ENCODE measurements around the gene MED10. TPM values are rescaled to one million over a fixed set of nuclear protein-coding genes. Genes with fewer than 3 reads are reported as not detected.

Gene MED10
- total RNA-seq, 2 donors from 2014 or later: 19.7 to 45.3 TPM

- intact Hi-C loops (cut with DNase I): no loop called here
- Histone ChIP-seq H3K36me3 (no peaks in the 10 kb centered on the region), H3K27me3 (replicated peaks; ENCODE audit: insufficient read depth) (no peaks in the 10 kb centered on the region), H3K9me3 (no peaks in the 10 kb centered on the region), H3K27ac (no peak overlapping the region), H3K4me3 (no peak overlapping the region), H3K4me1 (replicated peaks) (no peaks in the 10 kb centered on the region)
- WGBS: 61% methylated on average over 13 of the region's 13 CpGs
- no peak for DNase-seq (ENCODE audit: low spot score)
- TF ChIP-seq POLR2AphosphoS5 (IDR thresholded peaks at IDR 0.05): no peak
- TF ChIP-seq CTCF (IDR thresholded peaks at IDR 0.05): no peak
- no peak for TF ChIP-seq POLR2A (IDR thresholded peaks at IDR 0.05)
Measured at GRCh38 chr5:6399980-6400910, 21.9 kb upstream of the MED10 start.

DNA sequence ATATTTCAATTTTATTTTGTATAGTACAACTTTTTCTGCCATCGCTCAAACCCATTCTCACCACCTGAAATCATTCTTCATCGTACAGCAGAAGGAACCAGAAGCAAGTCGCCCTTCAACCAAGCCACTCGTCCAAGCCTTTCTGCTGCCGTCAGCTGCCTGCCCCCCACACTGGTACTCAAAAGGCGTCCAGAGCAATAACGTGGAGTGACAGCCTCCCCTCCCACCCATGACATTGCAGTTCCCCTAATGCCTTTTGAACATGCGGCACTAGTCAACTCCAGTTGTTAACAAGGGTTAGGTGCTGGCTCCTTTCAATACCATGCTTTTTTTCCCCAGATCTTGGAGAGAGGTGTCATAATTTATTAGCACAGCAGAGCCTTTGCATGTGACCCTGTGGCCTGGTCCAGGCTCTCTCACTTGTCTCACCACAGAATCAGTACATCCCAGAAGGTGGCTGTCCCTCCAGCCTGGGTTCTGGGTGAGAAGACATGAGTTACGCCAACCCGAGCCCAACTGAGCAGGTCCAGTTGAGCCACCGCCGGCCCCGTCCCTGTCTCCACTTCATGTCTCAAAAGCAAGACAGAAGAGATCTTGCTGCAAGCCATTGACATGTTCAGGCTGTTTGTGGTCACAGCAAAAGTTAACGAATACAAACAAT, 20.4 kb upstream of the MED10 start:
- TF ChIP-seq POLR2AphosphoS5 (IDR thresholded peaks at IDR 0.05) (no peak), POLR2A (IDR thresholded peaks at IDR 0.05) (no peak), CTCF (IDR thresholded peaks at IDR 0.05) (no peak)
- intact Hi-C loops (cut with DNase I): no loop called here
- H3K36me3 ChIP-seq: no peaks in the 10 kb centered on the region
- WGBS: 84% methylated on average over 14 of the region's 14 CpGs
- no peaks in the 10 kb centered on the region for H3K4me1 ChIP-seq (replicated peaks)
- H3K27me3 ChIP-seq (replicated peaks; ENCODE audit: insufficient read depth): no peaks in the 10 kb centered on the region
- no peak for DNase-seq (ENCODE audit: low spot score)
- no peaks in the 10 kb centered on the region for H3K9me3 ChIP-seq
- H3K4me3 ChIP-seq: no peak overlapping the region
- no peak overlapping the region for H3K27ac ChIP-seq

GRCh38 chr5:6397536-6398269, 19.4 kb upstream of the MED10 start:
- intact Hi-C loops (cut with DNase I): no loop called here
- WGBS: 88% methylated on average over 15 of the region's 15 CpGs
- Histone ChIP-seq H3K4me3 (no peak overlapping the region), H3K27me3 (replicated peaks; ENCODE audit: insufficient read depth) (no peaks in the 10 kb centered on the region), H3K9me3 (no peaks in the 10 kb centered on the region), H3K27ac (no peak overlapping the region), H3K36me3 (no peaks in the 10 kb centered on the region), H3K4me1 (replicated peaks) (no peaks in the 10 kb centered on the region)
- no peak for TF ChIP-seq POLR2A (IDR thresholded peaks at IDR 0.05)
- TF ChIP-seq CTCF (IDR thresholded peaks at IDR 0.05): no peak
- TF ChIP-seq POLR2AphosphoS5 (IDR thresholded peaks at IDR 0.05): no peak
- DNase-seq (ENCODE audit: low spot score): no peak

DNA sequence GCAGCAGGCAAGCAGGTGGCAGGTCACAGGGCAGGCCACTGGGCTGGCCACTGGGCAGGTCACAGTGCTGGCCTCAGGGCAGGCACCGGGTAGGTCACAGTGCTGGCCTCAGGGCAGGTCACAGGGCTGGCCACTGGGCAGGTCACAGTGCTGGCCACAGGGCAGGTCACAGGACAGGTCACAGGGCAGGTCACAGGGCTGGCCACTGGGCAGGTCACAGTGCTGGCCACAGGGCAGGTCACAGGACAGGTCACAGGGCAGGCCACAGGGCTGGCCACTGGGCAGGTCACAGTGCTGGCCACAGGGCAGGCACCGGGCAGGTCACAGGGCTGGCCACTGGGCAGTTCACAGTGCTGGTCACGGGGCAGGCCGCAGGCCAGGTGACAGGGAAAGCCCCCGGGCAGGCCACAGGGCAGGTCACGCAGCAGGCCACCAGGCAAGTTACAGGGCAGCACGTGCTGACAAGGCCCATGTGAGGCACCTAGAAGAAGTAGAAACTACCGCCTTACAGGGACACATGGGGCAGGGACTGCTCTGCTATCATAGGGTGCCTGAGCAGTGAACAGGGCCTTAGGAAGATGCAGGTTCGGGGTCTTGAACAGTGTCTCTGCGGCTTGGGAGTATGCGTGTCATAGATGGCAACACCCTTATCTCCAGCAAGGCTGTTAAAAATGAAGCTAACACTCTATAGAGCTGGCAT, 18.6 kb upstream of the MED10 start:
- no peak overlapping the region for H3K27ac ChIP-seq
- DNase-seq (ENCODE audit: low spot score): no peak
- no peaks in the 10 kb centered on the region for H3K9me3 ChIP-seq
- 95% methylated on average over 11 of the region's 11 CpGs for WGBS
- no peak for TF ChIP-seq POLR2AphosphoS5 (IDR thresholded peaks at IDR 0.05)
- TF ChIP-seq CTCF (IDR thresholded peaks at IDR 0.05): no peak
- TF ChIP-seq POLR2A (IDR thresholded peaks at IDR 0.05): no peak
- no peak overlapping the region for H3K4me3 ChIP-seq
- intact Hi-C loops (cut with DNase I): no loop called here
- H3K4me1 ChIP-seq (replicated peaks): no peaks in the 10 kb centered on the region
- H3K27me3 ChIP-seq (replicated peaks; ENCODE audit: insufficient read depth): no peaks in the 10 kb centered on the region
- no peaks in the 10 kb centered on the region for H3K36me3 ChIP-seq
